A549 (cell line): ENCODE results near the gene EEFSEC. TPM values are rescaled to one million over a fixed set of nuclear protein-coding genes. Genes with fewer than 3 reads are reported as not detected.

Experiments
- ATAC-seq, 2 experiments: fragments of 200-7000 bp in 1 of 2; fragments of >200 bp in 1 of 2; cut with Nextera tagmentation in 1 of 2; cut with Tn5 transposase in 1 of 2; 3 replicates each; pipeline versions ENCODE4 v1.8.0 to v1.9.1; 2018 to 2020; ENCODE audit warnings: mild to moderate bottlenecking in 1 of 2, moderate library complexity in 1 of 2
- CTCF ChIA-PET: fragments of 300-600 bp; sonication (Branson Sonifier 250); formaldehyde crosslinking; extraction: SDS; loops from one replicate; lab custom pipeline; 2021; ENCODE audit warnings: antibody characterized with exemption, inconsistent platforms; lab: Yijun Ruan, JAX
- POLR2A ChIA-PET: fragments of 350-600 bp; formaldehyde crosslinking; extraction: SDS; loops from one replicate; lab custom pipeline; 2021; ENCODE audit warnings: antibody characterized with exemption, inconsistent platforms; lab: Yijun Ruan, JAX
- DNase-seq, 2 experiments: peaks; one replicate each; pipeline versions ENCODE4 v3.0.0 to v3.0.0-alpha.2; 2011 to 2016; ENCODE audit warnings: low read depth in 1 of 2, low spot score in 1 of 2
- FAIRE-seq: peaks from 2 replicates; lab custom pipeline; 2011; peaks lifted over from hg19 to GRCh38; lab: Jason Lieb, UNC
- H3K27ac ChIP-seq, 2 experiments: fragments of >200 bp; sonication (Bioruptor Twin); formaldehyde crosslinking; 3 replicates each; pipeline ENCODE4 v1.5.1; 2016 to 2017
- H3K4me1 ChIP-seq: fragments of >200 bp; sonication (Bioruptor Twin); formaldehyde crosslinking; 3 replicates; pipeline ENCODE4 v1.6.1; 2016
- H3K4me2 ChIP-seq: fragments of >200 bp; sonication (Bioruptor Twin); formaldehyde crosslinking; 3 replicates; pipeline ENCODE4 v1.6.1; 2016
- H3K4me3 ChIP-seq: fragments of >200 bp; sonication (Bioruptor Twin); formaldehyde crosslinking; 3 replicates; pipeline ENCODE4 v1.5.1; 2016
- H3K9me3 ChIP-seq: fragments of >200 bp; sonication (Bioruptor Twin); formaldehyde crosslinking; 3 replicates; pipeline ENCODE4 v1.6.1; 2016
- BHLHE40 ChIP-seq: IDR thresholded peaks from 2 replicates; pipeline ENCODE4 v1.6.1; 2012; ENCODE audit warnings: low read depth, low read length, inconsistent platforms
- CHD2 ChIP-seq: fragments of 150-350 bp; IDR thresholded peaks from 2 replicates; pipeline ENCODE4 v1.6.1; 2014; ENCODE audit warnings: low read length; ENCODE audit not compliant: partially characterized antibody
- ESRRA ChIP-seq: fragments of 150-350 bp; IDR thresholded peaks from 2 replicates; pipeline ENCODE4 v1.6.1; 2014; ENCODE audit warnings: mild to moderate bottlenecking, low read length, borderline replicate concordance
- FOXS1 ChIP-seq: fragments of 250-450 bp; sonication (Bioruptor Pico); IDR thresholded peaks from 2 replicates; pipeline ENCODE4 v1.5.0; 2020; ENCODE audit warnings: mild to moderate bottlenecking, moderate library complexity
- HEYL ChIP-seq: fragments of 250-450 bp; sonication (Bioruptor Pico); IDR thresholded peaks from 2 replicates; pipeline ENCODE4 v1.8.0; 2021; ENCODE audit warnings: mild to moderate bottlenecking, moderate library complexity
- HOXB13 ChIP-seq: fragments of 250-450 bp; sonication (Bioruptor Pico); IDR thresholded peaks from 2 replicates; pipeline ENCODE4 v1.5.0; 2020; ENCODE audit warnings: low read depth, mild to moderate bottlenecking, moderate library complexity
- JUN ChIP-seq, 2 experiments: fragments of >200 bp; sonication (Bioruptor Twin); formaldehyde crosslinking; IDR thresholded peaks; 2 replicates in 1 of 2; 3 replicates in 1 of 2; pipeline ENCODE4 v1.6.1; 2016 to 2017
- MAFK ChIP-seq: fragments of 450-650 bp; IDR thresholded peaks from 2 replicates; pipeline ENCODE4 v1.6.1; 2014; ENCODE audit not compliant: partially characterized antibody
- MAZ ChIP-seq: fragments of 150-350 bp; IDR thresholded peaks from 2 replicates; pipeline ENCODE4 v1.6.1; 2014; ENCODE audit warnings: antibody characterized with exemption, low read depth, low read length, borderline replicate concordance
- NFE2L2 ChIP-seq: fragments of 150-350 bp; conservative IDR thresholded peaks from 2 replicates; pipeline ENCODE4 v1.6.1; 2014; ENCODE audit warnings: low read length
- POLR2AphosphoS2 ChIP-seq: conservative IDR thresholded peaks from 2 replicates; pipeline ENCODE4 v1.6.1; 2012; ENCODE audit warnings: low read length, improper control_type of control experiment, inconsistent platforms
- TFCP2L1 ChIP-seq: fragments of 250-450 bp; sonication (Bioruptor Pico); IDR thresholded peaks from 2 replicates; pipeline ENCODE4 v1.5.0; 2021; ENCODE audit warnings: mild to moderate bottlenecking
- TP53 ChIP-seq: fragments of 250-450 bp; sonication (Bioruptor Pico); IDR thresholded peaks from 2 replicates; pipeline ENCODE4 v1.5.0; 2021; ENCODE audit warnings: mild to moderate bottlenecking, moderate library complexity
- ZC3H11A ChIP-seq: fragments of 450-650 bp; IDR thresholded peaks from 2 replicates; pipeline ENCODE4 v1.6.1; 2014; ENCODE audit warnings: antibody characterized with exemption, mild to moderate bottlenecking
- ZSCAN20 ChIP-seq: fragments of 250-450 bp; sonication (Bioruptor Pico); IDR thresholded peaks from 2 replicates; pipeline ENCODE4 v1.8.0; 2022; ENCODE audit warnings: mild to moderate bottlenecking, moderate library complexity
- WGBS: methylation state at CpG from one replicate; pipeline ENCODE4 v1.1.6; 2017; ENCODE audit errors: missing lambda C conversion rate; 5-methylcytosine and 5-hydroxymethylcytosine counted together
- polyA plus RNA-seq, 4 experiments: library from polyadenylated mRNA; depleted of rRNA in 3 of 4; stranded (reverse); fragments of >200 nt; fragmentation: RNase III in 1 of 4; extraction: RNeasy Plus Mini Kit Qiagen cat#74134 plus additional on column Dnase treatment in 1 of 4; gene quantifications; 2 replicates in 3 of 4; 3 replicates in 1 of 4; pipeline ENCODE4 v1.2.3, GENCODE V29; 2011 to 2017
- TF ChIP-seq, protein P1 (sequence below): IDR thresholded peaks from 2 replicates; pipeline ENCODE4 v1.6.1; 2012; ENCODE audit warnings: low read depth, borderline replicate concordance
- TF ChIP-seq, protein P2 (sequence below): fragments of 250-450 bp; sonication (Bioruptor Pico); IDR thresholded peaks from 2 replicates; pipeline ENCODE4 v1.5.0; 2020; ENCODE audit warnings: low read depth, mild to moderate bottlenecking, moderate library complexity
- TF ChIP-seq, protein P3 (sequence below): fragments of 150-350 bp; IDR thresholded peaks from 2 replicates; pipeline ENCODE4 v1.6.1; 2014; ENCODE audit warnings: low read depth, mild to moderate bottlenecking, low read length
- TF ChIP-seq, protein P4 (sequence below): fragments of 250-450 bp; sonication (Bioruptor Pico); IDR thresholded peaks from 2 replicates; pipeline ENCODE4 v1.5.0; 2021; ENCODE audit warnings: mild to moderate bottlenecking, moderate library complexity, borderline replicate concordance

EEFSEC gene
- polyA plus RNA-seq, 2 of the 4 experiments (the other 2 are of a cell fraction): 6.9 to 7.3 TPM

DNA sequence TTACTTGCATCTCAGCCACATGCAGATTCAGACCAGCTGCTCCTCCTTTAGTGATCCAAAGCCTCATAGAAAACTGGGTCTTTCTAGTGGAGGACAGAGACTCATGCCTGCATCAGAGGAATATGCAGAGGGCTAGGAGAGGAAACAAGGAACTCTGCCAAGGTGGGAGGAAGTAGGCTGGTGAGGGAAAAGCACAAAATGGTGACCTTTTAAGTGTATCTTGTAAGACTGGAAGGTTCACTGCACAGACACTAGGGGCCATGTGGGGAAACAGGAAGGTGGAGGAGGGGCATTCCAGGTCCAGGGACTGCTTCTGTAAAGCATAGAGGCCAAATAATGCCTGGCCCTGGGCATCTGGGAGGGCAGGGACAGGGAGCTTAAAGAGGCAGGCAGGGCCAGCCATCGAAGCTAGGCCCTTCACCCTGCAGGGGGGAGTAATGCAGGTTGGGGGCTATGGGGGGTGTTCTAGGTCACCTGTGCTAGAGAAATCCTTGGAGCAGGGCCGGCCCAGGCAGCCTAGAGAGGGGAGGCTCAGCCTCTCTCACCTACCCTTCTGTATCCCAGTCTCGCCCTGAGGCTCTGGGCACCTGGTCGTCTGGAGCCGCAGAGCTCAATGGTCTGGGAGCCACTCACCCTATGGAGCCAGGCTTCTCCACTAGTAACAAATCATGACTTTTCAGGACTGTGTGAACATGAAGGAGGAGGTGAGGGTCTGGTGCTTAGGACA is 195.7 kb downstream of the EEFSEC start:
- H3K4me1 ChIP-seq: peaks cover 1% of the 10 kb centered on the region; the same call in 2 of the 3 replicates
- no peaks in the 10 kb centered on the region for H3K9me3 ChIP-seq
- no peak overlapping the region for H3K27ac ChIP-seq
- H3K4me2 ChIP-seq: no peak overlapping the region
- ChIA-PET POLR2A (no interaction called here), CTCF (interaction anchor here (1.0 to 1.4 kb wide), 3 partner anchors 12 to 27 kb away, joined by 3 to 4 read pairs (median 3); no protein-coding TSS in a partner anchor)
- FAIRE-seq (no peak), DNase-seq (no peak), ATAC-seq (no peak)
- H3K4me3 ChIP-seq: no peak overlapping the region
- WGBS: 100% methylated on average over 1 of the region's 5 CpGs
- TF ChIP-seq MAZ (no peak), HOXB13 (CRISPR knock-in tag) (no peak), CHD2 (no peak), ZSCAN20 (CRISPR knock-in tag) (no peak), ZC3H11A (no peak), NFE2L2 (no peak), HEYL (no peak), POLR2AphosphoS2 (no peak), JUN (IDR thresholded peaks at IDR 0.05) (no peak)

DNA sequence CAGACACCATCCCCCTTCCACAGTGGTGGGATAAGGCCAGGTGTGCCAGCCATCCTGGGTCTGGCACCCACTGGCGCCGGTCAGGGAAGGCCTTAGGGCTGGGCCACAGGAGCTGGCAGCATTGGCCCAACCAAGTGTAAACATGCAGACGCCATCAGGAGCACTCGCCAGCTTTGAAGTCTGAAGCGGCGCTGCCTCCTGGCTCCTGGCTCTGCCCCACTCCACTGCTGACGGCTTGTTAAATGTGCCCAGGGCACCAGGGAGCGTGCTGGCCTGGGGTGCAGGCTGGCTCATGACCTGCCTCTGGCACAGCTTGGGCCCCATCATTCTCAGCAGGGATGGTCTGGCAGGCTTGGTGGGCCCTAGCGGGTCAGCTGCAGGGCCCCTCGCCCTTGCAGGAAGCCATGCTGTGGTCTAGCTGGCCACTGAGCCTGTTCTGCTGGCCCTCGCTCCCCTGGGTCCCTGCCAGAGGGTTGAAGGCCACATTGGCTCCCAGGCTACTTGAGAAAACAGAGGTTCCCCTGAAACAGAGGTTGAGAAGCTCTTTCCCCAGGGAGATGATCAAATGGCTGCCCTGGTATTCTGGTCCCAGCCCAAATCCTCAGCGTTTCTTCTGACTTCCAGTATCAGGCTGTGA is 196.8 kb downstream of the EEFSEC start:
- CTCF ChIA-PET: interaction anchor here (1.4 kb wide), 1 partner anchor 10 kb away, joined by 4 read pairs; no protein-coding TSS in a partner anchor
- DNase-seq: no peak

DNA sequence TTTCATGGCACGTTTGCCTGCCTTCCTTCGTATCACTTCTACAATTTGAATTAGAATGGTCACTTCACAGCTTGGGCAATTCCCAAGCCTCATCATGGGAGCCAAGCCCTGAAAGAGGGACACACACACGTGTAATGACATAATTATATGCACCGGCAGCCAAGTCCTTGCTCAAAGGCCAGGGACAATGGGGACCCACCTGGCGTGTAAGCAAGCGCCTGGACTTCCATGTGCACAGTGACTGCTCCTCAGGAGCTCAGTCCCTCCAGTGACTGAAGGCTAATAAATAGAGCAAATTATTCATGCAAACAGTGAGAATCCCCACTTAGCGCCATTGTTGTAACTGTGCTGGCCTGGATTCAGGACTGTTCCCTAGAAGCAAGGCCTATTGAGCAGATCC is 198.3 kb downstream of the EEFSEC start:
- ATAC-seq: no peak
- no peak for FAIRE-seq
- 95% methylated on average over 7 of the region's 7 CpGs for WGBS
- POLR2A ChIA-PET: no interaction called here
- Histone ChIP-seq H3K9me3 (no peaks in the 10 kb centered on the region), H3K4me1 (no peaks in the 10 kb centered on the region), H3K4me3 (no peak overlapping the region), H3K4me2 (no peak overlapping the region)
- DNase-seq: no peak
- CTCF ChIA-PET: no interaction called here
- no peak for TF ChIP-seq ESRRA
- TF ChIP-seq BHLHE40: no peak
- TF ChIP-seq, protein P1, sequence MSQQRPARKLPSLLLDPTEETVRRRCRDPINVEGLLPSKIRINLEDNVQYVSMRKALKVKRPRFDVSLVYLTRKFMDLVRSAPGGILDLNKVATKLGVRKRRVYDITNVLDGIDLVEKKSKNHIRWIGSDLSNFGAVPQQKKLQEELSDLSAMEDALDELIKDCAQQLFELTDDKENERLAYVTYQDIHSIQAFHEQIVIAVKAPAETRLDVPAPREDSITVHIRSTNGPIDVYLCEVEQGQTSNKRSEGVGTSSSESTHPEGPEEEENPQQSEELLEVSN: no peak
- TF ChIP-seq HOXB13 (CRISPR knock-in tag): no peak
- no peak for TF ChIP-seq CHD2
- TF ChIP-seq, protein P2, sequence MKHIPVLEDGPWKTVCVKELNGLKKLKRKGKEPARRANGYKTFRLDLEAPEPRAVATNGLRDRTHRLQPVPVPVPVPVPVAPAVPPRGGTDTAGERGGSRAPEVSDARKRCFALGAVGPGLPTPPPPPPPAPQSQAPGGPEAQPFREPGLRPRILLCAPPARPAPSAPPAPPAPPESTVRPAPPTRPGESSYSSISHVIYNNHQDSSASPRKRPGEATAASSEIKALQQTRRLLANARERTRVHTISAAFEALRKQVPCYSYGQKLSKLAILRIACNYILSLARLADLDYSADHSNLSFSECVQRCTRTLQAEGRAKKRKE (CRISPR knock-in tag): no peak
- TF ChIP-seq, protein P3, sequence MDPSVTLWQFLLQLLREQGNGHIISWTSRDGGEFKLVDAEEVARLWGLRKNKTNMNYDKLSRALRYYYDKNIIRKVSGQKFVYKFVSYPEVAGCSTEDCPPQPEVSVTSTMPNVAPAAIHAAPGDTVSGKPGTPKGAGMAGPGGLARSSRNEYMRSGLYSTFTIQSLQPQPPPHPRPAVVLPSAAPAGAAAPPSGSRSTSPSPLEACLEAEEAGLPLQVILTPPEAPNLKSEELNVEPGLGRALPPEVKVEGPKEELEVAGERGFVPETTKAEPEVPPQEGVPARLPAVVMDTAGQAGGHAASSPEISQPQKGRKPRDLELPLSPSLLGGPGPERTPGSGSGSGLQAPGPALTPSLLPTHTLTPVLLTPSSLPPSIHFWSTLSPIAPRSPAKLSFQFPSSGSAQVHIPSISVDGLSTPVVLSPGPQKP: no peak
- no peak for TF ChIP-seq TP53
- no peak for TF ChIP-seq FOXS1 (CRISPR knock-in tag)
- TF ChIP-seq, protein P4, sequence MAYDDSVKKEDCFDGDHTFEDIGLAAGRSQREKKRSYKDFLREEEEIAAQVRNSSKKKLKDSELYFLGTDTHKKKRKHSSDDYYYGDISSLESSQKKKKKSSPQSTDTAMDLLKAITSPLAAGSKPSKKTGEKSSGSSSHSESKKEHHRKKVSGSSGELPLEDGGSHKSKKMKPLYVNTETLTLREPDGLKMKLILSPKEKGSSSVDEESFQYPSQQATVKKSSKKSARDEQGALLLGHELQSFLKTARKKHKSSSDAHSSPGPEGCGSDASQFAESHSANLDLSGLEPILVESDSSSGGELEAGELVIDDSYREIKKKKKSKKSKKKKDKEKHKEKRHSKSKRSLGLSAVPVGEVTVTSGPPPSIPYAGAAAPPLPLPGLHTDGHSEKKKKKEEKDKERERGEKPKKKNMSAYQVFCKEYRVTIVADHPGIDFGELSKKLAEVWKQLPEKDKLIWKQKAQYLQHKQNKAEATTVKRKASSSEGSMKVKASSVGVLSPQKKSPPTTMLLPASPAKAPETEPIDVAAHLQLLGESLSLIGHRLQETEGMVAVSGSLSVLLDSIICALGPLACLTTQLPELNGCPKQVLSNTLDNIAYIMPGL (CRISPR knock-in tag): no peak
- TF ChIP-seq JUN (IDR thresholded peaks at IDR 0.05): no peak
- TF ChIP-seq TFCP2L1 (CRISPR knock-in tag): no peak
- TF ChIP-seq, all 56 proteins: peak for 0
- H3K27ac ChIP-seq: no peak overlapping the region

More for the DNA sequence above, 196.8 kb downstream of the EEFSEC start:
- FAIRE-seq: no peak
- H3K4me1 ChIP-seq: no peaks in the 10 kb centered on the region
- 100% methylated on average over 1 of the region's 12 CpGs for WGBS
- H3K9me3 ChIP-seq: no peaks in the 10 kb centered on the region
- ATAC-seq: no peak; a peak in 1 of 6 replicates
- no peak overlapping the region for H3K27ac ChIP-seq
- H3K4me3 ChIP-seq: no peak overlapping the region
- no peak for TF ChIP-seq MAFK
- no peak for TF ChIP-seq JUN (IDR thresholded peaks at IDR 0.05)
- no peak overlapping the region for H3K4me2 ChIP-seq
- POLR2A ChIA-PET: no interaction called here
